GM12878 (cell line): ENCODE measurements around the gene LSMEM2. TPM values are rescaled to one million over a fixed set of nuclear protein-coding genes. Genes with fewer than 3 reads are reported as not detected.

Source experiments
- ATF3 ChIP-seq: IDR thresholded peaks from 2 replicates; pipeline ENCODE4 v1.6.1; 2011; ENCODE audit warnings: low read depth, mild to moderate bottlenecking, low read length, moderate library complexity, borderline replicate concordance; ENCODE audit errors: extremely low read depth
- CHD1 ChIP-seq: IDR thresholded peaks from 2 replicates; pipeline ENCODE4 v1.6.1; 2012; ENCODE audit warnings: low read depth, low read length, improper control_type of control experiment
- CHD4 ChIP-seq: fragments of 200-600 bp; sonication (generic); IDR thresholded peaks from 2 replicates; pipeline ENCODE4 v1.6.1; 2016; ENCODE audit warnings: mild to moderate bottlenecking
- E2F8 ChIP-seq: fragments of 450-650 bp; IDR thresholded peaks from 2 replicates; pipeline ENCODE4 v1.6.1; 2018; ENCODE audit warnings: mild to moderate bottlenecking, low read depth, moderate library complexity; ENCODE audit not compliant: partially characterized antibody
- FOXM1 ChIP-seq: IDR thresholded peaks from 2 replicates; pipeline ENCODE4 v1.6.1; 2012; ENCODE audit warnings: low read depth, mild to moderate bottlenecking, inconsistent platforms, low read length, moderate library complexity
- GABPA ChIP-seq: IDR thresholded peaks from 2 replicates; pipeline ENCODE4 v1.6.1; 2014; ENCODE audit warnings: antibody characterized with exemption, low read depth, mild to moderate bottlenecking, inconsistent platforms
- IKZF2 ChIP-seq, 2 experiments: fragments of 450-650 bp; IDR thresholded peaks; 2 replicates each; pipeline ENCODE4 v1.6.1; 2017; ENCODE audit warnings: mild to moderate bottlenecking in 2 of 2, moderate library complexity in 2 of 2
- IRF4 ChIP-seq: IDR thresholded peaks from 2 replicates; pipeline ENCODE4 v1.6.1; 2011; ENCODE audit warnings: low read depth, low read length
- NFXL1 ChIP-seq: fragments of 450-650 bp; IDR thresholded peaks from 2 replicates; pipeline ENCODE4 v1.6.1; 2017; ENCODE audit warnings: antibody characterized with exemption, mild to moderate bottlenecking, borderline replicate concordance
- POLR2AphosphoS5 ChIP-seq: IDR thresholded peaks from 2 replicates; pipeline ENCODE4 v1.6.1; 2011; ENCODE audit warnings: mild to moderate bottlenecking, low read length, inconsistent platforms
- SRF ChIP-seq, 2 experiments: IDR thresholded peaks; 2 replicates each; pipeline ENCODE4 v1.6.1; 2011; ENCODE audit warnings: low read depth in 2 of 2, low read length in 2 of 2, mild to moderate bottlenecking in 1 of 2, moderate library complexity in 1 of 2
- TARDBP ChIP-seq: IDR thresholded peaks from 2 replicates; pipeline ENCODE4 v1.6.1; 2016; ENCODE audit warnings: borderline replicate concordance
- TCF12 ChIP-seq: IDR thresholded peaks from 2 replicates; pipeline ENCODE4 v1.6.1; 2011; ENCODE audit warnings: low read depth, mild to moderate bottlenecking, low read length
- WRNIP1 ChIP-seq: IDR thresholded peaks from 2 replicates; pipeline ENCODE4 v1.6.1; 2011; ENCODE audit warnings: low read depth, low read length, improper control_type of control experiment, borderline replicate concordance
- ZBTB40 ChIP-seq: fragments of 450-650 bp; IDR thresholded peaks from 2 replicates; pipeline ENCODE4 v1.6.1; 2016; ENCODE audit warnings: mild to moderate bottlenecking, moderate library complexity, borderline replicate concordance
- ZZZ3 ChIP-seq: IDR thresholded peaks from 2 replicates; pipeline ENCODE4 v1.6.1; 2011; ENCODE audit warnings: low read depth; ENCODE audit not compliant: control insufficient read depth, insufficient read length
- polyA plus RNA-seq, 11 experiments: library from polyadenylated mRNA; depleted of rRNA in 4 of 11; unstranded in 6 of 11; stranded (reverse) in 5 of 11; fragments of >200 nt; fragmentation: Nextera tagmentation in 4 of 11; fragmentation: Illumina TruSeq in 1 of 11; extraction: Ambion mirVana in 4 of 11; extraction: Trizol in 1 of 11; gene quantifications; 1 replicate in 1 of 11; 2 replicates in 10 of 11; pipeline versions ENCODE4 v1.2.1 to v1.2.3, GENCODE V29; 2011 to 2016; ENCODE audit warnings: inconsistent platforms in 2 of 11, missing spikeins in 2 of 11, low read depth in 1 of 11
- total RNA-seq, 4 experiments: library from RNA; depleted of rRNA in 3 of 4; stranded (reverse); fragments of >200 nt in 3 of 4; fragmentation: Illumina TruSeq in 1 of 4; extraction: Trizol in 1 of 4; gene quantifications; 2 replicates each; pipeline versions ENCODE4 v1.2.1 to v1.2.3, GENCODE V29; 2013 to 2021
- TF ChIP-seq, protein P1 (sequence below): fragments of 150-350 bp; IDR thresholded peaks from 2 replicates; pipeline ENCODE4 v1.6.1; 2016; ENCODE audit warnings: low read depth, low read length
- TF ChIP-seq, protein P2 (sequence below): fragments of 150-350 bp; IDR thresholded peaks from 2 replicates; pipeline ENCODE4 v1.6.1; 2014; ENCODE audit warnings: mild to moderate bottlenecking, low read depth, low read length

LSMEM2 gene
- total and polyA plus RNA-seq, 10 of the 15 experiments (the other 5 are each of a cell fraction or from before 2014, with no cell fraction given) = 0.17 TPM; not detected in 9

DNA sequence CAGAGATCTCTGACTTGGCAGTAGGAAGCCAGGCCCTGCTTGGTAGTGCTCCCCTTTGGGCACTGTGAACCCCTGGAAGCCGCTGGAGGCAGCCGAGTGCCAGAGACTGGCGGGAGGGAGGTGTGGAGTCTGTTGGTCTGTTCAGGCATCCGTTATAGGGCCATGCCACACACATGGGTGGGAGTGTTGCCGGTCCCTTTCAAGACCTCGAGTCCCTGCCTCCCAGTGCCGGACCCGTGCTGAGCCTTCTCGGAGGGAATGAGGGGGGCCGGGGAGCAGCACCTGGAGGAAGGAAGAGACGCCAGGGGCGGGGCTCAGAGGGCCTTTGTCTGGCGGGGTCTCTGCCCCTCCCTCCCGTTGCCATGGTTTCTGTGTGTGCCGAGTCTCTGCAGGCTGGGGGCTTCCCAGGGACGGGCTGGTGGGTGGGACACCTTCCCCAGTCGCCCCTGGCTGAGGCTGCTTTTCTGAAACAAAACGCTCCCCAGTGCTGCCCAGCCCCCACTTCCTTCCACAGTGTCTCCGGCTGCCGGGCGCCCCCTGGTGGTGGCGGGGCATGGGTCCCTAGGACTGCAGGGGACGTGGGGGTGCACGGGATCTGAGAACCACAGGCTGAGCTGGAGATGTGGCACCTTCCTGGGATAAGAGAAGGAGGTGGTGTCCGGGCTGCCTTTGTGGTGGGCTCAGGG lies 32.9 kb upstream of the LSMEM2 start (continued):
- TF ChIP-seq, protein P1, sequence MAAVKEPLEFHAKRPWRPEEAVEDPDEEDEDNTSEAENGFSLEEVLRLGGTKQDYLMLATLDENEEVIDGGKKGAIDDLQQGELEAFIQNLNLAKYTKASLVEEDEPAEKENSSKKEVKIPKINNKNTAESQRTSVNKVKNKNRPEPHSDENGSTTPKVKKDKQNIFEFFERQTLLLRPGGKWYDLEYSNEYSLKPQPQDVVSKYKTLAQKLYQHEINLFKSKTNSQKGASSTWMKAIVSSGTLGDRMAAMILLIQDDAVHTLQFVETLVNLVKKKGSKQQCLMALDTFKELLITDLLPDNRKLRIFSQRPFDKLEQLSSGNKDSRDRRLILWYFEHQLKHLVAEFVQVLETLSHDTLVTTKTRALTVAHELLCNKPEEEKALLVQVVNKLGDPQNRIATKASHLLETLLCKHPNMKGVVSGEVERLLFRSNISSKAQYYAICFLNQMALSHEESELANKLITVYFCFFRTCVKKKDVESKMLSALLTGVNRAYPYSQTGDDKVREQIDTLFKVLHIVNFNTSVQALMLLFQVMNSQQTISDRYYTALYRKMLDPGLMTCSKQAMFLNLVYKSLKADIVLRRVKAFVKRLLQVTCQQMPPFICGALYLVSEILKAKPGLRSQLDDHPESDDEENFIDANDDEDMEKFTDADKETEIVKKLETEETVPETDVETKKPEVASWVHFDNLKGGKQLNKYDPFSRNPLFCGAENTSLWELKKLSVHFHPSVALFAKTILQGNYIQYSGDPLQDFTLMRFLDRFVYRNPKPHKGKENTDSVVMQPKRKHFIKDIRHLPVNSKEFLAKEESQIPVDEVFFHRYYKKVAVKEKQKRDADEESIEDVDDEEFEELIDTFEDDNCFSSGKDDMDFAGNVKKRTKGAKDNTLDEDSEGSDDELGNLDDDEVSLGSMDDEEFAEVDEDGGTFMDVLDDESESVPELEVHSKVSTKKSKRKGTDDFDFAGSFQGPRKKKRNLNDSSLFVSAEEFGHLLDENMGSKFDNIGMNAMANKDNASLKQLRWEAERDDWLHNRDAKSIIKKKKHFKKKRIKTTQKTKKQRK = no peak
- TF ChIP-seq POLR2AphosphoS5 = no peak
- no peak for TF ChIP-seq CHD4
- peak; percentile 87; the same call in 1 of the 2 replicates for TF ChIP-seq TARDBP
- no peak for TF ChIP-seq ATF3
- no peak for TF ChIP-seq IRF4
- TF ChIP-seq FOXM1 = no peak
- no peak for TF ChIP-seq CHD1
- TF ChIP-seq IKZF2 (IDR thresholded peaks at IDR 0.05) = peak; percentile 59 to 65; a peak in 2 of 4 replicates
- TF ChIP-seq ZBTB40 = no peak
- no peak for TF ChIP-seq ZZZ3
- peak; percentile 67; the same call in 1 of the 2 replicates for TF ChIP-seq TCF12
- TF ChIP-seq E2F8 = no peak
- TF ChIP-seq, protein P2, sequence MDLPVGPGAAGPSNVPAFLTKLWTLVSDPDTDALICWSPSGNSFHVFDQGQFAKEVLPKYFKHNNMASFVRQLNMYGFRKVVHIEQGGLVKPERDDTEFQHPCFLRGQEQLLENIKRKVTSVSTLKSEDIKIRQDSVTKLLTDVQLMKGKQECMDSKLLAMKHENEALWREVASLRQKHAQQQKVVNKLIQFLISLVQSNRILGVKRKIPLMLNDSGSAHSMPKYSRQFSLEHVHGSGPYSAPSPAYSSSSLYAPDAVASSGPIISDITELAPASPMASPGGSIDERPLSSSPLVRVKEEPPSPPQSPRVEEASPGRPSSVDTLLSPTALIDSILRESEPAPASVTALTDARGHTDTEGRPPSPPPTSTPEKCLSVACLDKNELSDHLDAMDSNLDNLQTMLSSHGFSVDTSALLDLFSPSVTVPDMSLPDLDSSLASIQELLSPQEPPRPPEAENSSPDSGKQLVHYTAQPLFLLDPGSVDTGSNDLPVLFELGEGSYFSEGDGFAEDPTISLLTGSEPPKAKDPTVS = no peak
- TF ChIP-seq GABPA = peak; percentile 28; the same call in 1 of the 2 replicates
- no peak for TF ChIP-seq NFXL1
- no peak for TF ChIP-seq WRNIP1
- no peak for TF ChIP-seq SRF (IDR thresholded peaks at IDR 0.05; ENCODE audit: low read depth in 2 of 2, low read length in 2 of 2)
